Mesothelial cell of epicardium (in vitro differentiated cells): ENCODE results near the gene MAST4. TPM values are rescaled to one million over a fixed set of nuclear protein-coding genes. Genes with fewer than 3 reads are reported as not detected.

Experiments used
- DNase-seq, 2 experiments: peaks; one replicate each; pipeline ENCODE4 v3.0.0; 2021; ENCODE audit warnings: low spot score in 2 of 2; ENCODE audit not compliant: unreplicated experiment in 2 of 2
- H3K27ac Mint-ChIP-seq: 2 replicates; pipeline ENCODE4 v1.8.0; 2021; ENCODE audit warnings: mixed read lengths
- H3K27me3 Mint-ChIP-seq: 2 replicates; pipeline ENCODE4 v1.8.0; 2021; ENCODE audit warnings: low read depth, mixed read lengths
- H3K36me3 Mint-ChIP-seq: 2 replicates; pipeline ENCODE4 v1.8.0; 2021; ENCODE audit warnings: mixed read lengths
- H3K4me1 Mint-ChIP-seq: 2 replicates; pipeline ENCODE4 v1.8.0; 2021; ENCODE audit warnings: mixed read lengths
- H3K4me3 Mint-ChIP-seq: 2 replicates; pipeline ENCODE4 v1.8.0; 2021; ENCODE audit warnings: mild to moderate bottlenecking, moderate library complexity, mixed read lengths
- H3K9me3 Mint-ChIP-seq: 2 replicates; pipeline ENCODE4 v1.8.0; 2021; ENCODE audit warnings: mixed read lengths
- CTCF ChIP-seq: fragments of 200-600 bp; sonication (generic); IDR thresholded peaks from one replicate; pipeline ENCODE4 v1.5.0; 2021; ENCODE audit warnings: antibody characterized with exemption; ENCODE audit not compliant: unreplicated experiment
- total RNA-seq: library from RNA; stranded (reverse); gene quantifications from 3 replicates; pipeline ENCODE4 v1.2.1, GENCODE V29; 2021

MAST4 gene
- total RNA-seq, 1 donor from 2014 or later, result 29.8 TPM

- TF ChIP-seq CTCF, result no peak
- Mint-ChIP-seq H3K4me1 (peaks cover 23% of the 10 kb centered on the region), H3K27me3 (peaks cover 16% of the 10 kb centered on the region), H3K4me3 (peak overlapping the region; percentile 65), H3K27ac (peak overlapping the region; percentile 80), H3K9me3 (no peaks in the 10 kb centered on the region), H3K36me3 (no peaks in the 10 kb centered on the region)
- no peak for DNase-seq
Measured at GRCh38 chr5:66829358-66829674, 233.1 kb downstream of the MAST4 start.

GRCh38 chr5:66829826-66830225 lies 233.6 kb downstream of the MAST4 start:
- H3K9me3 Mint-ChIP-seq, result no peaks in the 10 kb centered on the region
- H3K4me1 Mint-ChIP-seq, result peaks cover 25% of the 10 kb centered on the region
- H3K36me3 Mint-ChIP-seq, result no peaks in the 10 kb centered on the region
- H3K27me3 Mint-ChIP-seq, result peaks cover 16% of the 10 kb centered on the region
- H3K4me3 Mint-ChIP-seq, result no peak overlapping the region
- DNase-seq, result no peak
- TF ChIP-seq CTCF, result no peak
- no peak overlapping the region for H3K27ac Mint-ChIP-seq

GRCh38 chr5:66830636-66831035 lies 234.4 kb downstream of the MAST4 start:
- H3K9me3 Mint-ChIP-seq, result no peaks in the 10 kb centered on the region
- H3K4me3 Mint-ChIP-seq, result no peak overlapping the region
- H3K36me3 Mint-ChIP-seq, result no peaks in the 10 kb centered on the region
- peaks cover 29% of the 10 kb centered on the region for H3K4me1 Mint-ChIP-seq
- no peak for TF ChIP-seq CTCF
- H3K27me3 Mint-ChIP-seq, result peaks cover 16% of the 10 kb centered on the region
- DNase-seq, result no peak
- no peak overlapping the region for H3K27ac Mint-ChIP-seq

GRCh38 chr5:66839636-66840185 lies 243.5 kb downstream of the MAST4 start:
- no peaks in the 10 kb centered on the region for H3K36me3 Mint-ChIP-seq
- no peak for DNase-seq
- H3K4me3 Mint-ChIP-seq, result no peak overlapping the region
- H3K4me1 Mint-ChIP-seq, result peaks cover 21% of the 10 kb centered on the region
- no peaks in the 10 kb centered on the region for H3K27me3 Mint-ChIP-seq
- TF ChIP-seq CTCF, result no peak
- H3K27ac Mint-ChIP-seq, result no peak overlapping the region
- H3K9me3 Mint-ChIP-seq, result peaks cover 2% of the 10 kb centered on the region

GRCh38 chr5:66840511-66841013 lies 244.4 kb downstream of the MAST4 start:
- H3K27me3 Mint-ChIP-seq, result no peaks in the 10 kb centered on the region
- no peaks in the 10 kb centered on the region for H3K36me3 Mint-ChIP-seq
- peaks cover 16% of the 10 kb centered on the region for H3K4me1 Mint-ChIP-seq
- H3K4me3 Mint-ChIP-seq, result no peak overlapping the region
- no peak overlapping the region for H3K27ac Mint-ChIP-seq
- DNase-seq, result no peak
- H3K9me3 Mint-ChIP-seq, result peaks cover 3% of the 10 kb centered on the region
- no peak for TF ChIP-seq CTCF

- Mint-ChIP-seq H3K4me1 (peaks cover 16% of the 10 kb centered on the region), H3K4me3 (no peak overlapping the region), H3K27me3 (no peaks in the 10 kb centered on the region), H3K36me3 (no peaks in the 10 kb centered on the region), H3K9me3 (peaks cover 3% of the 10 kb centered on the region), H3K27ac (no peak overlapping the region)
- no peak for TF ChIP-seq CTCF
- DNase-seq, result no peak
Measured at GRCh38 chr5:66841264-66841663, 245.1 kb downstream of the MAST4 start.
